K562 (cell line): ENCODE data around the gene KAZN. TPM values are rescaled to one million over a fixed set of nuclear protein-coding genes. Genes with fewer than 3 reads are reported as not detected.

Source experiments
- BCOR ChIP-seq: fragments of 450-650 bp; IDR thresholded peaks from 2 replicates; pipeline ENCODE4 v1.6.1; 2016
- CC2D1A ChIP-seq: fragments of 450-650 bp; IDR thresholded peaks from 2 replicates; pipeline ENCODE4 v1.6.1; 2017; ENCODE audit warnings: mild to moderate bottlenecking
- CREB1 ChIP-seq, 2 experiments: sonication (generic) in 1 of 2; formaldehyde crosslinking in 1 of 2; IDR thresholded peaks; 2 replicates each; pipeline versions ENCODE4 v1.6.1 to v1.8.0; 2012 to 2022; ENCODE audit warnings: inconsistent platforms in 1 of 2, mild to moderate bottlenecking in 1 of 2, missing genetic modification reagents in 1 of 2, moderate library complexity in 1 of 2
- HDGF ChIP-seq: fragments of 450-650 bp; IDR thresholded peaks from 2 replicates; pipeline ENCODE4 v1.6.1; 2016
- LEF1 ChIP-seq: fragments of 450-650 bp; IDR thresholded peaks from 2 replicates; pipeline ENCODE4 v1.6.1; 2016; ENCODE audit warnings: mild to moderate bottlenecking
- RCOR1 ChIP-seq, 2 experiments: IDR thresholded peaks; 2 replicates each; pipeline ENCODE4 v1.6.1; 2012; ENCODE audit warnings: low read depth in 2 of 2, low read length in 2 of 2, borderline replicate concordance in 1 of 2, improper control_type of control experiment in 1 of 2
- RREB1 ChIP-seq: fragments of 250-450 bp; sonication (Bioruptor Pico); IDR thresholded peaks from 2 replicates; pipeline ENCODE4 v1.4.0; 2020
- SRSF1 ChIP-seq: fragments of 200-400 bp; formaldehyde crosslinking; IDR thresholded peaks from 2 replicates; pipeline ENCODE4 v1.6.1; 2017; ENCODE audit warnings: mild to moderate bottlenecking, low read depth, low read length, moderate library complexity
- TCF7L2 ChIP-seq: fragments of 150-350 bp; IDR thresholded peaks from 2 replicates; pipeline ENCODE4 v1.6.1; 2016; ENCODE audit warnings: low read depth, mild to moderate bottlenecking, low read length, moderate library complexity
- UBTF ChIP-seq, 2 experiments: IDR thresholded peaks; 2 replicates each; pipeline ENCODE4 v1.6.1; 2012; ENCODE audit warnings: improper control_type of control experiment in 2 of 2, low read depth in 2 of 2, low read length in 2 of 2, borderline replicate concordance in 1 of 2
- ZFX ChIP-seq: sonication (generic); formaldehyde crosslinking; IDR thresholded peaks from 2 replicates; pipeline ENCODE4 v1.8.0; 2022; ENCODE audit warnings: mild to moderate bottlenecking, missing genetic modification reagents, moderate library complexity
- ZKSCAN3 ChIP-seq: fragments of 250-450 bp; sonication (Bioruptor Pico); IDR thresholded peaks from 2 replicates; pipeline ENCODE4 v1.4.0; 2020
- ZNF263 ChIP-seq: sonication (generic); formaldehyde crosslinking; IDR thresholded peaks from 2 replicates; pipeline ENCODE4 v1.8.0; 2022; ENCODE audit warnings: mild to moderate bottlenecking, missing genetic modification reagents, borderline replicate concordance
- ZNF561 ChIP-seq: fragments of 450-650 bp; formaldehyde crosslinking; conservative IDR thresholded peaks from 2 replicates; pipeline ENCODE4 v1.4.0; 2020; ENCODE audit warnings: mild to moderate bottlenecking, moderate library complexity
- polyA plus RNA-seq, 8 experiments: library from polyadenylated mRNA; depleted of rRNA in 4 of 8; stranded (reverse) in 5 of 8; unstranded in 3 of 8; fragments of >200 nt; fragmentation: Nextera tagmentation in 2 of 8; fragmentation: Illumina TruSeq in 1 of 8; extraction: Ambion mirVana in 2 of 8; extraction: Trizol in 1 of 8; gene quantifications; 2 replicates each; pipeline versions ENCODE4 v1.2.1 to v1.2.3, GENCODE V29; 2011 to 2014; ENCODE audit warnings: inconsistent platforms in 1 of 8, missing spikeins in 1 of 8
- total RNA-seq, 7 experiments: library from RNA; depleted of rRNA in 6 of 7; stranded (reverse); fragments of >200 nt in 6 of 7; fragmentation: Illumina TruSeq in 2 of 7; extraction: Trizol in 2 of 7; gene quantifications; 2 replicates each; pipeline versions ENCODE4 v1.2.1 to v1.2.3, GENCODE V29; 2011 to 2021; ENCODE audit warnings: low replicate concordance in 1 of 7
- TF ChIP-seq, protein P1 (sequence below): sonication (generic); formaldehyde crosslinking; IDR thresholded peaks from 2 replicates; pipeline ENCODE4 v1.8.0; 2023; ENCODE audit warnings: mild to moderate bottlenecking, missing genetic modification reagents

Gene KAZN
- total and polyA plus RNA-seq, 9 of the 15 experiments (the other 6 are each of a cell fraction or from before 2014, with no cell fraction given), result 2.1 to 21.6 (median 5.4) TPM

- TF ChIP-seq RREB1 (CRISPR knock-in tag) (0 out of 2 replicates have a peak, but pooled peaks have one; percentile 63), UBTF (IDR thresholded peaks at IDR 0.05; ENCODE audit: borderline replicate concordance in 1 of 2, low read depth in 2 of 2, low read length in 2 of 2) (peak; percentile 17 to 65; a peak in 1 of 4 replicates), RCOR1 (IDR thresholded peaks at IDR 0.05; ENCODE audit: borderline replicate concordance in 1 of 2, low read depth in 2 of 2, low read length in 2 of 2) (peak in 1 of 2 experiments; percentile 62; a peak in 1 of 4 replicates), SRSF1 (no peak), ZNF263 (no peak), ZKSCAN3 (CRISPR knock-in tag) (no peak), ZNF561 (CRISPR knock-in tag) (no peak), BCOR (0 out of 2 replicates have a peak, but pooled peaks have one; percentile 9), CC2D1A (0 out of 2 replicates have a peak, but pooled peaks have one; percentile 53), LEF1 (peak; percentile 90), HDGF (no peak), TCF7L2 (0 out of 2 replicates have a peak, but pooled peaks have one; percentile 34), CREB1 (IDR thresholded peaks at IDR 0.05) (peak; percentile 37; the same call in 1 of the 2 replicates), CREB1 (CRISPR knock-in tag; IDR thresholded peaks at IDR 0.05) (peak; percentile 56; the same call in 1 of the 2 replicates), ZFX (CRISPR knock-in tag) (no peak)
- TF ChIP-seq, protein P1, sequence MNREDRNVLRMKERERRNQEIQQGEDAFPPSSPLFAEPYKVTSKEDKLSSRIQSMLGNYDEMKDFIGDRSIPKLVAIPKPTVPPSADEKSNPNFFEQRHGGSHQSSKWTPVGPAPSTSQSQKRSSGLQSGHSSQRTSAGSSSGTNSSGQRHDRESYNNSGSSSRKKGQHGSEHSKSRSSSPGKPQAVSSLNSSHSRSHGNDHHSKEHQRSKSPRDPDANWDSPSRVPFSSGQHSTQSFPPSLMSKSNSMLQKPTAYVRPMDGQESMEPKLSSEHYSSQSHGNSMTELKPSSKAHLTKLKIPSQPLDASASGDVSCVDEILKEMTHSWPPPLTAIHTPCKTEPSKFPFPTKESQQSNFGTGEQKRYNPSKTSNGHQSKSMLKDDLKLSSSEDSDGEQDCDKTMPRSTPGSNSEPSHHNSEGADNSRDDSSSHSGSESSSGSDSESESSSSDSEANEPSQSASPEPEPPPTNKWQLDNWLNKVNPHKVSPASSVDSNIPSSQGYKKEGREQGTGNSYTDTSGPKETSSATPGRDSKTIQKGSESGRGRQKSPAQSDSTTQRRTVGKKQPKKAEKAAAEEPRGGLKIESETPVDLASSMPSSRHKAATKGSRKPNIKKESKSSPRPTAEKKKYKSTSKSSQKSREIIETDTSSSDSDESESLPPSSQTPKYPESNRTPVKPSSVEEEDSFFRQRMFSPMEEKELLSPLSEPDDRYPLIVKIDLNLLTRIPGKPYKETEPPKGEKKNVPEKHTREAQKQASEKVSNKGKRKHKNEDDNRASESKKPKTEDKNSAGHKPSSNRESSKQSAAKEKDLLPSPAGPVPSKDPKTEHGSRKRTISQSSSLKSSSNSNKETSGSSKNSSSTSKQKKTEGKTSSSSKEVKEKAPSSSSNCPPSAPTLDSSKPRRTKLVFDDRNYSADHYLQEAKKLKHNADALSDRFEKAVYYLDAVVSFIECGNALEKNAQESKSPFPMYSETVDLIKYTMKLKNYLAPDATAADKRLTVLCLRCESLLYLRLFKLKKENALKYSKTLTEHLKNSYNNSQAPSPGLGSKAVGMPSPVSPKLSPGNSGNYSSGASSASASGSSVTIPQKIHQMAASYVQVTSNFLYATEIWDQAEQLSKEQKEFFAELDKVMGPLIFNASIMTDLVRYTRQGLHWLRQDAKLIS (CRISPR knock-in tag), result no peak
Measured at GRCh38 chr1:15152318-15153183, 554.1 kb downstream of the KAZN start (continued).
